K562 (cell line): ENCODE data around the gene B4GALT5. TPM values are rescaled to one million over a fixed set of nuclear protein-coding genes. Genes with fewer than 3 reads are reported as not detected.

Experiments used
- ETV1 ChIP-seq: fragments of 450-650 bp; conservative IDR thresholded peaks from 2 replicates; pipeline ENCODE4 v1.6.1; 2016; ENCODE audit warnings: missing genetic modification characterization, control low read depth, low read depth, missing compliant biosample characterization
- JUND ChIP-seq, 2 experiments: IDR thresholded peaks; 2 replicates in 1 of 2; 3 replicates in 1 of 2; pipeline ENCODE4 v1.6.1; 2011; ENCODE audit warnings: borderline replicate concordance in 2 of 2, low read depth in 2 of 2, low read length in 2 of 2, improper control_type of control experiment in 1 of 2, missing biosample characterization in 1 of 2, missing genetic modification characterization in 1 of 2, missing genetic modification reagents in 1 of 2
- ZNF282 ChIP-seq: sonication (generic); formaldehyde crosslinking; IDR thresholded peaks from 2 replicates; pipeline ENCODE4 v1.8.1; 2023; ENCODE audit warnings: missing genetic modification reagents
- polyA plus RNA-seq, 8 experiments: library from polyadenylated mRNA; depleted of rRNA in 4 of 8; stranded (reverse) in 5 of 8; unstranded in 3 of 8; fragments of >200 nt; fragmentation: Nextera tagmentation in 2 of 8; fragmentation: Illumina TruSeq in 1 of 8; extraction: Ambion mirVana in 2 of 8; extraction: Trizol in 1 of 8; gene quantifications; 2 replicates each; pipeline versions ENCODE4 v1.2.1 to v1.2.3, GENCODE V29; 2011 to 2014; ENCODE audit warnings: inconsistent platforms in 1 of 8, missing spikeins in 1 of 8
- total RNA-seq, 7 experiments: library from RNA; depleted of rRNA in 6 of 7; stranded (reverse); fragments of >200 nt in 6 of 7; fragmentation: Illumina TruSeq in 2 of 7; extraction: Trizol in 2 of 7; gene quantifications; 2 replicates each; pipeline versions ENCODE4 v1.2.1 to v1.2.3, GENCODE V29; 2011 to 2021; ENCODE audit warnings: low replicate concordance in 1 of 7
- TF ChIP-seq, protein P1 (sequence below), 2 experiments: fragments of 450-650 bp; IDR thresholded peaks; 2 replicates each; pipeline ENCODE4 v1.6.1; 2016; ENCODE audit warnings: mild to moderate bottlenecking in 2 of 2, borderline replicate concordance in 1 of 2, low read depth in 1 of 2, moderate library complexity in 1 of 2

B4GALT5 gene
- total and polyA plus RNA-seq, 9 of the 15 experiments (the other 6 are each of a cell fraction or from before 2014, with no cell fraction given): 8.5 to 32.6 (median 23.4) TPM

DNA sequence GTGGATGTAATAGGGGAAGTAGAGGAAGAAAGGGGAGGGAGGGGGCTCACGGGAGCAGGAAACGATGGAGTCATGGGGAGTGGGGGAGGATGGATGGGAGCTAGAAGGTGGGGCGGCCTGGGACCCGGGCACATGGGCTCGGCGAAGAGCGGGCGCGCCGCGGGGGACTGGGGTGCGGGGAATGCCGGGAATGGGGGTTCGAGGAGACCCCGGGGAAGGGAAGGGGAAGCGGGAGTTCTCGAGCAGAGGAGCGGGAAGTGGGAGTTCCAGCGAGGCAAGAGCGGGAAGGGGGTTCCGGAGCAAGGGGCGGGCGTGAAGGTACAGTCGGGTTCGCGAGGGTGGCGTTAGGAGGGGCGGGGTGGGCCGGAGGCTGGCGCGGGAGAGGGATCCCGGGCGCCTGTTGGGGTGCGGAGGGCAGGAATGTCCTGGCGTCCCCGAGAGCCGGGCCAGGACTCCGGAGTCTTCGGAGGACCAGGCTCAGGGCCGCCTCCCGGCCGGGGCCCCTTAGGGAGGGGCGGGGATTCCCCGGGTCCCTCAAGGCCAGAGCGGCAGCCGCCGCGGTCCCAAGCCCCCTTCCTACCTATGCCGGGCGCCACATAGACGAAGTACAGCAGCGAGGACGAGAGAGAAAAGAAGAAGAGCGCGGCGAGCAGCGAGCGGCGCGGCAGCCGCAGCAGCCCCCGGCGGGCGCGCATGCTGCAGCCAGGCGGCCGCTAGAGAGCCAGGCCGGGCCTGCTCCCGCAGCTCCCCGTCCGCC, 504 bp downstream of the B4GALT5 start (continued):
- TF ChIP-seq, protein P1, sequence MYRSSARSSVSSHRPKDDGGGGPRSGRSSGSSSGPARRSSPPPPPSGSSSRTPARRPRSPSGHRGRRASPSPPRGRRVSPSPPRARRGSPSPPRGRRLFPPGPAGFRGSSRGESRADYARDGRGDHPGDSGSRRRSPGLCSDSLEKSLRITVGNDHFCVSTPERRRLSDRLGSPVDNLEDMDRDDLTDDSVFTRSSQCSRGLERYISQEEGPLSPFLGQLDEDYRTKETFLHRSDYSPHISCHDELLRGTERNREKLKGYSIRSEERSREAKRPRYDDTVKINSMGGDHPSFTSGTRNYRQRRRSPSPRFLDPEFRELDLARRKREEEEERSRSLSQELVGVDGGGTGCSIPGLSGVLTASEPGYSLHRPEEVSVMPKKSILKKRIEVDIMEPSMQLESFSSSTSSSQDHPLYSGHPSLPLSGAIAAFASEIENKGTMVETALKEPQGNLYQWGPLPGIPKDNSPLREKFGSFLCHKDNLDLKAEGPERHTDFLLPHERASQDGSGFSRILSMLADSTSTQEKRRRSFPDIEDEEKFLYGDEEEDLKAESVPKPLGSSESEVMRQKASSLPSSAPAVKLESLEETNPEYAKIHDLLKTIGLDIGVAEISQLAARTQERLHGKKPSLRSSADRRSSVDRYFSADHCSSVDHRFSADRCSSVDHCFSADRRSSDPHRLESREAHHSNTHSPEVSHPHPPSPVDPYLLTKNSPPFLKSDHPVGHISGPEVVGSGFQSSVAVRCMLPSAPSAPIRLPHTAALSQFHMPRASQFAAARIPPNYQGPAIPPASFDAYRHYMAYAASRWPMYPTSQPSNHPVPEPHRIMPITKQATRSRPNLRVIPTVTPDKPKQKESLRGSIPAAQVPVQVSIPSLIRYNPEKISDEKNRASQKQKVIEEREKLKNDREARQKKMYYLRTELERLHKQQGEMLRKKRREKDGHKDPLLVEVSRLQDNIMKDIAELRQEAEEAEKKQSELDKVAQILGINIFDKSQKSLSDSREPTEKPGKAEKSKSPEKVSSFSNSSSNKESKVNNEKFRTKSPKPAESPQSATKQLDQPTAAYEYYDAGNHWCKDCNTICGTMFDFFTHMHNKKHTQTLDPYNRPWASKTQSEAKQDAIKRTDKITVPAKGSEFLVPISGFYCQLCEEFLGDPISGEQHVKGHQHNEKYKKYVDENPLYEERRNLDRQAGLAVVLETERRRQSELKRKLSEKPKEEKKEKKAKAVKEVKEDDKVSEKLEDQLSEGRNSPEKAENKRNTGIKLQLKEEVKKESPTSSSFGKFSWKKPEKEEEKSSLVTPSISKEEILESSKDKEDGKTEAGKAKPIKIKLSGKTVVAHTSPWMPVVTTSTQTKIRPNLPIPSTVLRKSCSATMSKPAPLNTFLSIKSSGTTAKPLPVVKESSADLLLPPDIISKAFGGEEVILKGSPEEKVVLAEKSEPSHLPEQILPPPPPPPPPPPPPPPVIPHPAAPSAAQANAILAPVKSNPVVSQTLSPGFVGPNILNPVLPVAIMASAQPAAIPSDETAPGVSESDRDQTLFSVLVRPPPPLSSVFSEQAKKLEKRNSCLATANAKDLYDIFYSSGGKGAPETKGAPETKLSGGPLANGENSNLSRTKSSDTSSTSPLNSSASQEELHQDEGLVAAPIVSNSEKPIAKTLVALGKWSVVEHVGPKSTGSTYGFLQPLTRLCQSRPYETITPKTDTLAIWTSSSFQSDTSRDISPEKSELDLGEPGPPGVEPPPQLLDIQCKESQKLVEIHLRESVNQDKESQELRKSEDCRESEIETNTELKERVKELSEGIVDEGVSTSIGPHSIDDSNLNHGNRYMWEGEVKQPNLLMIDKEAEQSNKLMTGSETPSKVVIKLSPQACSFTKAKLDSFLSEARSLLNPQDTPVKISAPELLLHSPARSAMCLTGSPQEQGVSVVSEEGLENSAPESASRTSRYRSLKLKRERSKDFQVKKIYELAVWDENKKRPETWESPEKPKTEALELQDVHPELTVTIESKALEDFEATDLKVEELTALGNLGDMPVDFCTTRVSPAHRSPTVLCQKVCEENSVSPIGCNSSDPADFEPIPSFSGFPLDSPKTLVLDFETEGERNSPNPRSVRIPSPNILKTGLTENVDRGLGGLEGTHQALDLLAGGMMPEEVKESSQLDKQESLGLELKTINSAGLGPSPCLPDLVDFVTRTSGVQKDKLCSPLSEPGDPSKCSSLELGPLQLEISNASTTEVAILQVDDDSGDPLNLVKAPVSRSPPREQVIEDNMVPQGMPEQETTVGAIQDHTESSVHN (IDR thresholded peaks at IDR 0.05; ENCODE audit: borderline replicate concordance in 1 of 2, low read depth in 1 of 2): no peak
- TF ChIP-seq JUND (IDR thresholded peaks at IDR 0.05; ENCODE audit: borderline replicate concordance, low read depth, low read length) (no peak), JUND (tag; IDR thresholded peaks at IDR 0.05; ENCODE audit: borderline replicate concordance, low read depth, low read length) (no peak), ETV1 (tag) (no peak), ZNF282 (no peak)
